Measurements from ENCODE around the gene EBF3. TPM values are rescaled to one million over a fixed set of nuclear protein-coding genes. Genes with fewer than 3 reads are reported as not detected.

The EBF3 gene
- total RNA-seq, 1 experiment from 2014 or later: not detected

DNA sequence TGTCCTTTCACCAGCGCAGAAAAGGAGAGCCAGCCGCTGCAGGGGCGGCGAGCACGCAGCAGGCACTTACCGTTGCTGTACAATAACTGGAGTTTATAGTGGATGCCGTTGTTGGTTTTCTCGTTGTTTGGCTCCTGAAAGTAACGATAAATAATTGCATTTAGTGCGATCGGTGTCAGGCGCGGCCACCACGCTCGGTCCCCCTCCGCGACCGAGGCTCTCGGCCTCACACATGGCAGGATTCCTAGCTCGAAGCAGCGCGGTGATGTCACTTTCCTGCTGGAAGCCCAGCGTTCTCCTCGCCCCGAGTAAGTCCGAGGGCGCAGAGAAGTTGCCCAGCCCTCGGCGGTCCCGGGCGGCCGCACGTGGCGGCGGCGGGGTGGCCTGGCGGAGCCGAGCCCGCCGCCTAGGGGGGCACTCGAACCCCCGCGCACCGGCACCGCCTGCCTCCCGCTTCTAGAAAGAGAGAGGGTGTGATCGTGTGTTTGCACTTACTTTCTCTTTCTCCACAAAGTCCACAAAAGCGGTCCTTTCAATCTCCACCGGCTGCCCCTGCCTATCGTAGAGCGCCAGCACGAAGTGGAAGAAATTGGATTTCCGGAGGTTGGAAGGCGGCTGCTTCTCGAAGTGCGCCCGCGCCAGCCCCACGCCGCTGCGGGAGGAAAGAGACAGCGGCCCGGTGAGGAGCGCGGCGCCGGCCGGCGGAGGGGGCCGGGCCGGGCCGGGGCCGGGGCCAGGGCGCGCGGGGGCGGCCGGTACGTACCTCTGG lies 1.0 kb downstream of the EBF3 start:
- Mint-ChIP-seq H3K4me3 (ENCODE audit: low read depth, unreplicated experiment) (peak overlapping the region; percentile 34), H3K27ac (ENCODE audit: unreplicated experiment) (no peak overlapping the region), H3K4me1 (ENCODE audit: low read depth, unreplicated experiment) (no peaks in the 10 kb centered on the region), H3K27me3 (ENCODE audit: unreplicated experiment) (no peaks in the 10 kb centered on the region), H3K36me3 (ENCODE audit: insufficient read depth, unreplicated experiment) (no peaks in the 10 kb centered on the region), H3K9me3 (ENCODE audit: low read depth, unreplicated experiment) (no peaks in the 10 kb centered on the region)
- intact Hi-C loops (cut with micrococcal nuclease; ENCODE audit: unreplicated experiment): no loop called here
- CTCF ChIA-PET: no interaction called here
- BruUV-seq (replicated peaks): no TSS peak
- TF ChIP-seq, protein P1, sequence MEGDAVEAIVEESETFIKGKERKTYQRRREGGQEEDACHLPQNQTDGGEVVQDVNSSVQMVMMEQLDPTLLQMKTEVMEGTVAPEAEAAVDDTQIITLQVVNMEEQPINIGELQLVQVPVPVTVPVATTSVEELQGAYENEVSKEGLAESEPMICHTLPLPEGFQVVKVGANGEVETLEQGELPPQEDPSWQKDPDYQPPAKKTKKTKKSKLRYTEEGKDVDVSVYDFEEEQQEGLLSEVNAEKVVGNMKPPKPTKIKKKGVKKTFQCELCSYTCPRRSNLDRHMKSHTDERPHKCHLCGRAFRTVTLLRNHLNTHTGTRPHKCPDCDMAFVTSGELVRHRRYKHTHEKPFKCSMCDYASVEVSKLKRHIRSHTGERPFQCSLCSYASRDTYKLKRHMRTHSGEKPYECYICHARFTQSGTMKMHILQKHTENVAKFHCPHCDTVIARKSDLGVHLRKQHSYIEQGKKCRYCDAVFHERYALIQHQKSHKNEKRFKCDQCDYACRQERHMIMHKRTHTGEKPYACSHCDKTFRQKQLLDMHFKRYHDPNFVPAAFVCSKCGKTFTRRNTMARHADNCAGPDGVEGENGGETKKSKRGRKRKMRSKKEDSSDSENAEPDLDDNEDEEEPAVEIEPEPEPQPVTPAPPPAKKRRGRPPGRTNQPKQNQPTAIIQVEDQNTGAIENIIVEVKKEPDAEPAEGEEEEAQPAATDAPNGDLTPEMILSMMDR (IDR thresholded peaks at IDR 0.05; ENCODE audit: unreplicated experiment): no peak
- DNase-seq: no peak

DNA sequence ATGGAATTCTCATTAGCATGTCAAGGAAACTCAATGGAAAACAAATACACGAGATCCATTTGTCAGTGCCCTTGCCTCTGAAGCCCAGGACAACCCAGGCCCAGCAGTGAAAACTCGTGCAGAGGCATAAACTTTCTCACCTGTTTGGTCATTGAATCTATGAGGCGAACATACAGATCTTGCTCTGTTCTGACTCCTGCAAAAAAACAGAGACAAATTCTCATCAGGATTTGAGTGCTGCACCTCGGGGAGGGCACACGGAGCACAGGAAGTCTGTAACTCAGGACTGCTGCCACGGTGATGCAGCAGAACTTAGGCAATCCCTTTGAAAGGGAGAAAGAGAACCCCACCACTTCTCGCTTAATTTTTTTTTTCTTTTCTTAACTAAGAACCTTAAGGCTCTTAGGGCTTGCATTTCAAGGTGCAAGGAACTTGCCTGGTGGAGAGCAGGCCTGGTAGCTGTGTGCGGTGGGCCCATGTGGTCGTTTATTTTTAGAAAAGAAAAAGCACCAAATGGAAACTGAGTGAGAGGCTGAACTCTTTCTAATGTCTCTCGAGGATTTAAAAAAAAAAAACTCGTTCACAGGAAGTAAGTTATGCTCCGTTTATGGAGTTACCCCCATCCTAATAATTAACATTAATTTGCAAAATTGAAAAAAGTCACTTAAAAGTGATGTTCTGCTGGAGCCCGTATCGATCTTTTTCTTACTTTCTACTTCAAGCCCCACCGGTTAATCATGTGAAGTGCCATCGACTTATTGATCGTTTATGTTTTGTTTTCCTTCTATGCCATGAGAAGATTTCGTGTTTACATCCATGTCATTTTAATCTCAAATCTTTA lies 1.8 kb downstream of the EBF3 start:
- CTCF ChIA-PET: no interaction called here
- TF ChIP-seq, protein P1 (IDR thresholded peaks at IDR 0.05; ENCODE audit: unreplicated experiment): no peak
- H3K4me3 Mint-ChIP-seq (ENCODE audit: low read depth, unreplicated experiment): no peak overlapping the region
- no TSS peak for BruUV-seq (replicated peaks)
- no peak overlapping the region for H3K27ac Mint-ChIP-seq (ENCODE audit: unreplicated experiment)
- no peaks in the 10 kb centered on the region for H3K9me3 Mint-ChIP-seq (ENCODE audit: low read depth, unreplicated experiment)
- no peaks in the 10 kb centered on the region for H3K4me1 Mint-ChIP-seq (ENCODE audit: low read depth, unreplicated experiment)
- intact Hi-C loops (cut with micrococcal nuclease; ENCODE audit: unreplicated experiment): no loop called here
- H3K36me3 Mint-ChIP-seq (ENCODE audit: insufficient read depth, unreplicated experiment): no peaks in the 10 kb centered on the region
- H3K27me3 Mint-ChIP-seq (ENCODE audit: unreplicated experiment): no peaks in the 10 kb centered on the region
- DNase-seq: no peak

DNA sequence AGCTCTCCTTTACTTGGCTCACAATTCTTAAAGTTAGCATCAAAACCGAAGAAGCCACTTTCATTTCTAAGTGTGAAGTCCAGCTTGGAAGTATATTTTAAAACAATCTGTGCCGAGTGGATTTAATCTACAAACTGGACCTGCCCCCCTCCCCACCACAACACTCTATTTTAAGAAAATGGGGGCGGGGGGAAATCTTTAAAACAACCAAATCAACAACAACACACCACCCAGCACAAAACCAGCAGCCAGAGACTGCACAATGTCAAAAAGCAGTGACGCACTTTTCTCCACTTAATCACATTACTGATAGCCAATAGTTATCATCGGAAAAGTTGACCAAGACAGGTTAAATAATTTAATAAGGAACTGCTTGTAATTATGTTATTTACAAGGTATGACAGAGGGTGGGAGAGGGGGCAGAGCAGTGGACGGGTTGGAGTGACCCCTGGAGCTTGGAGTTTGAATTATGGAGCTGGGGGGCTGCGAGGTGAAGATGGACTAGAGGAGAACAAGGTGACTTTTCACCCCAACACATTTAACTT lies 2.8 kb downstream of the EBF3 start:
- BruUV-seq (replicated peaks): no TSS peak
- DNase-seq: no peak
- H3K27me3 Mint-ChIP-seq (ENCODE audit: unreplicated experiment): no peaks in the 10 kb centered on the region
- H3K4me1 Mint-ChIP-seq (ENCODE audit: low read depth, unreplicated experiment): no peaks in the 10 kb centered on the region
- TF ChIP-seq, protein P1 (IDR thresholded peaks at IDR 0.05; ENCODE audit: unreplicated experiment): no peak
- H3K9me3 Mint-ChIP-seq (ENCODE audit: low read depth, unreplicated experiment): no peaks in the 10 kb centered on the region
- intact Hi-C loops (cut with micrococcal nuclease; ENCODE audit: unreplicated experiment): no loop called here
- H3K27ac Mint-ChIP-seq (ENCODE audit: unreplicated experiment): no peak overlapping the region
- CTCF ChIA-PET: no interaction called here
- no peaks in the 10 kb centered on the region for H3K36me3 Mint-ChIP-seq (ENCODE audit: insufficient read depth, unreplicated experiment)
- H3K4me3 Mint-ChIP-seq (ENCODE audit: low read depth, unreplicated experiment): no peak overlapping the region

DNA sequence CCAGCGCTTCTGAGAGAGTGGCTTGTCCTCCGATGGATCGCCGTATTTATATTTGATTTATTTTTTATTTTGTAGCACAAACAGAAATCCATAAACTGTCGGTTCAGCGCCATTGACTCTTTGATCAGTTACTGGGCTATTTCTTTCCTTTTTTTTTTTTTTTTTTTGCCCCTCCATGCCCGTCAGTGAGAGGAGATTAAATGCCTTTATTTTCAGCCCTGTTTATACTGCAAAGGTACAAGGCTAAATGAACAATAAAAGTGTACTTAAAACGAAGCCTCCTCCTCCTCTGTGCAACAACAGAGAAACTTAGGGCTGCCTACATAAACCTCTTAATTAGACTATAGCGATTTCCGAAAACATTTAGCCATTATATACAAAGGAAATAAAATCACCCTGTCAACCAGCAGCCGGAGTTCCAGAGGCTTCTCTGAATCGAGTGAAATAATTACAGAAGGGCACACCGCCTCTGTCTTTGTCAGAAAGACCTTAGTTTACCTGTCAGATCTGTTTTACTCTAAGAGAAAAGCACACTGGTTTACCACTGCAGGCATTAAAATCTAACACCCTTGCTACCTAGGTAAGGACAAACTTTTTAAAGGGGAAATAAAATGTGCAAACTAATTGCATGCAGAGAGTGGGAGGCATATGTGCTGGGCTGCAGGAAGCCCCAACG lies 3.5 kb downstream of the EBF3 start:
- Mint-ChIP-seq H3K27me3 (ENCODE audit: unreplicated experiment) (no peaks in the 10 kb centered on the region), H3K9me3 (ENCODE audit: low read depth, unreplicated experiment) (no peaks in the 10 kb centered on the region), H3K36me3 (ENCODE audit: insufficient read depth, unreplicated experiment) (no peaks in the 10 kb centered on the region), H3K27ac (ENCODE audit: unreplicated experiment) (no peak overlapping the region), H3K4me1 (ENCODE audit: low read depth, unreplicated experiment) (no peaks in the 10 kb centered on the region), H3K4me3 (ENCODE audit: low read depth, unreplicated experiment) (no peak overlapping the region)
- CTCF ChIA-PET: no interaction called here
- TF ChIP-seq, protein P1 (IDR thresholded peaks at IDR 0.05; ENCODE audit: unreplicated experiment): no peak
- no TSS peak for BruUV-seq (replicated peaks)
- intact Hi-C loops (cut with micrococcal nuclease; ENCODE audit: unreplicated experiment): no loop called here
- DNase-seq: no peak

Data from Calu3 (cell line).